Mesothelial cell of epicardium (in vitro differentiated cells): ENCODE data around the gene CTDNEP1. TPM values are rescaled to one million over a fixed set of nuclear protein-coding genes. Genes with fewer than 3 reads are reported as not detected.
A peak's percentile ranks its signal among the peaks of the same experiment; 100 is the strongest.

Experiments used
- DNase-seq, 2 experiments: peaks; one replicate each; pipeline ENCODE4 v3.0.0; 2021; ENCODE audit warnings: low spot score in 2 of 2; ENCODE audit not compliant: unreplicated experiment in 2 of 2
- H3K27ac Mint-ChIP-seq: 2 replicates; pipeline ENCODE4 v1.8.0; 2021; ENCODE audit warnings: mixed read lengths
- H3K27me3 Mint-ChIP-seq: 2 replicates; pipeline ENCODE4 v1.8.0; 2021; ENCODE audit warnings: low read depth, mixed read lengths
- H3K36me3 Mint-ChIP-seq: 2 replicates; pipeline ENCODE4 v1.8.0; 2021; ENCODE audit warnings: mixed read lengths
- H3K4me1 Mint-ChIP-seq: 2 replicates; pipeline ENCODE4 v1.8.0; 2021; ENCODE audit warnings: mixed read lengths
- H3K4me3 Mint-ChIP-seq: 2 replicates; pipeline ENCODE4 v1.8.0; 2021; ENCODE audit warnings: mild to moderate bottlenecking, moderate library complexity, mixed read lengths
- H3K9me3 Mint-ChIP-seq: 2 replicates; pipeline ENCODE4 v1.8.0; 2021; ENCODE audit warnings: mixed read lengths
- total RNA-seq: library from RNA; stranded (reverse); gene quantifications from 3 replicates; pipeline ENCODE4 v1.2.1, GENCODE V29; 2021
- TF ChIP-seq, protein P1 (sequence below): fragments of 200-600 bp; sonication (generic); IDR thresholded peaks from one replicate; pipeline ENCODE4 v1.5.0; 2021; ENCODE audit warnings: antibody characterized with exemption; ENCODE audit not compliant: unreplicated experiment

The CTDNEP1 gene
- total RNA-seq, 1 donor from 2014 or later: 130 TPM

DNA sequence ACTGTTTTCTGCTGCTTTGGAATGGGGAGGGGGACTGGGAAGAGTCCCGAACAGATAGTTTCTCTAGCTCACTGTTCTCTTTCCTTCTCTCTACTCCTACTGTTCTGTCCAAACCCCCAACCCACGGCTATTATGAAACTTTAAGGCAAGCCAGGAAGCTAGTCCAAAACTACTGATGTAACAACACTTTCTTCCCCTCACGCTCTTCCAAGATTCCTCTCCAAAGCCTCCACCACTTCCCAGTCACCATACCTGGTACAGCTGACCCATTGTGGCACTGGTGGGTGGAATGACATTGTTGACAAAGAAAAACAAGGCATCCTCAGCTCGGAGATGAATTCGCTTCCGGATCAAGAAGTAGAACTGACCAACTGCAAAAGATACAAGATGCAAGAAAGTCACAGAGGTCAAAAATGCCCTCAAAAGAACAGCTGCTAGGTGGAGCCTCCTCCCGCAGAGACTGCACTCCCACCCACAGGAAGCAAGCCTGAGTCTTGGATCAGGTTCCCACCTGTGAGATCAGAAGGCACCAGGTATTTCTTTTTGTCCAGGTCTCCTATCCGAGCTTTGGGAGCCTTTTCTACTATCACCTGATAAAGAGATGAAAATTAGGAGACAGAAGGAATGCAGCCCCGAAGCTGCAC lies 10.3 kb downstream of the CTDNEP1 start:
- Mint-ChIP-seq H3K27ac (peak overlapping the region; percentile 99), H3K9me3 (no peaks in the 10 kb centered on the region), H3K27me3 (no peaks in the 10 kb centered on the region), H3K4me1 (peaks cover 41% of the 10 kb centered on the region), H3K4me3 (peak overlapping the region; percentile 95), H3K36me3 (peaks cover 21% of the 10 kb centered on the region)
- TF ChIP-seq, protein P1, sequence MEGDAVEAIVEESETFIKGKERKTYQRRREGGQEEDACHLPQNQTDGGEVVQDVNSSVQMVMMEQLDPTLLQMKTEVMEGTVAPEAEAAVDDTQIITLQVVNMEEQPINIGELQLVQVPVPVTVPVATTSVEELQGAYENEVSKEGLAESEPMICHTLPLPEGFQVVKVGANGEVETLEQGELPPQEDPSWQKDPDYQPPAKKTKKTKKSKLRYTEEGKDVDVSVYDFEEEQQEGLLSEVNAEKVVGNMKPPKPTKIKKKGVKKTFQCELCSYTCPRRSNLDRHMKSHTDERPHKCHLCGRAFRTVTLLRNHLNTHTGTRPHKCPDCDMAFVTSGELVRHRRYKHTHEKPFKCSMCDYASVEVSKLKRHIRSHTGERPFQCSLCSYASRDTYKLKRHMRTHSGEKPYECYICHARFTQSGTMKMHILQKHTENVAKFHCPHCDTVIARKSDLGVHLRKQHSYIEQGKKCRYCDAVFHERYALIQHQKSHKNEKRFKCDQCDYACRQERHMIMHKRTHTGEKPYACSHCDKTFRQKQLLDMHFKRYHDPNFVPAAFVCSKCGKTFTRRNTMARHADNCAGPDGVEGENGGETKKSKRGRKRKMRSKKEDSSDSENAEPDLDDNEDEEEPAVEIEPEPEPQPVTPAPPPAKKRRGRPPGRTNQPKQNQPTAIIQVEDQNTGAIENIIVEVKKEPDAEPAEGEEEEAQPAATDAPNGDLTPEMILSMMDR: no peak
- DNase-seq: no peak

DNA sequence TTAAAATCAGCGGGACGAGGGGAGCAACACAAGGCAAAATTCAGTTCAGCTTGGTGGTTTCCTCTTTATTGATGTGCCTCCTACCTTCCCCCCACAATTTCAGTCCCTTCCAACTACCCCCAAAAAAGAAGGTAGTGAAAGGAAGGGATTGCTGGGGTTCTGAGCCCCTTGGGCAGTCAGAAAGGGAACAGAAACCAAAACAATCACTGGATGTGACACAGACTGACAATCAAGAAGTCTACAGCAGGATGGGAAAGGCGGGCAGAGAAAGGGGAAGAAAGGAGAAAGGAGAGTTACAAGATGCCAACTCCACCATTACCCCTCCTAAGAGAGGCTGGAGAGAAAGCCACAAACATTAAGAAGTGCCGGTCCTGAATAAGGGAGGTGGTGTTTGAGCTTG lies 11.2 kb downstream of the CTDNEP1 start:
- Mint-ChIP-seq H3K9me3 (no peaks in the 10 kb centered on the region), H3K27me3 (no peaks in the 10 kb centered on the region), H3K36me3 (peaks cover 18% of the 10 kb centered on the region), H3K4me1 (peaks cover 41% of the 10 kb centered on the region), H3K4me3 (peak overlapping the region; percentile 95), H3K27ac (peak overlapping the region; percentile 99)
- DNase-seq: no peak
- TF ChIP-seq, protein P1: no peak

DNA sequence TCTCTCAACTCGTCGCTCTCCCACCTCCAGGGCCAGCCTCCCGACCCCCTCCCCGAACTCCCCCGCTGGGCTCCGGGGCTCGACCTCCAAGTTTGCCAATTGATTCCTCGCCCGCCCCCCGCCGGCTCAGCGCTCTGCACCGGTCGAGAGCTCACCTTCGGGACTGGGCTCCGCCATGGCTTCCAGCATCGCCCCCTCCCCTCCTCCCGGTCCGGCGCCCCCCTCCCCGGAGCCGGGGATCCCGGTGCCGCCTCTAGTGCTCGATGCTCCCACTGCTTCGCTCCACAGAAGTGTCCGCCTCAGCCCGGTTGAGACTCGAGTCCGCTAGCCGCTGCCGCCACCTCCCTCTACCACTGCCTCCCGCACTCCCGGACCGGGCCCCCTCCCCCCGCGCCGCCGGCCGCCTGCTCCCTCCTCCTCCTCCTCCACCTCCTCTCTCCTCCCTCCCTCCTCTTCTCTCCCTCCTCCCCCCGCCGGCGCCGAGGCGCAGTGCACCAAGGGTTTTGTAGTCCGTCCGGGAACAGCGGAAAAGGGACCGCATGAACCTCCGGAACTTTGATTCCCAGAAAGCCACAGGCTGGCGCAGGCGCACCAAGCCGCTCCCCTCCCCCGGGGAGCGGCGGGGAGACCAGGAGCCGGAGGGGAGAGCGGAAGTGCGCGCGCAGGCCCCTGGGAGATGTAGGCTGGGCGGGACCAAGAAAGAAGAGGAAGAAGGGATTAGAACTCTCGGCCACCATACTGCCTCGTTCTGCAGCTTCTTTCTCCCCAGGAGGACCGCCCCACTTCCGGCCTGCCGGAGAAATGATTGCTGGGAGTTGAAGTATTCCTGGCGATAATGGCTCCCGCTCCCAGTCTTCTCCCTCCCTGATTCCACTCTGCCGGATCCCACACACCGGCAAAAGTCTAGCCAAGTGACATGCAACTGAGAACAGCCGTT lies 12.2 kb downstream of the CTDNEP1 start, which contains the start of gene PHF23:
Gene PHF23, minus strand, starts transcription at position 367 of the 937 bp plus-strand sequence. Its CDS starts 178 bp downstream, at position 189.
- Mint-ChIP-seq H3K4me1 (peaks cover 47% of the 10 kb centered on the region), H3K9me3 (no peaks in the 10 kb centered on the region), H3K36me3 (peaks cover 18% of the 10 kb centered on the region), H3K4me3 (peak within 1 kb of the TSS; percentile 95), H3K27me3 (no peaks in the 10 kb centered on the region), H3K27ac (peak within 1 kb of the TSS; percentile 99)
- peak; percentile 97 to 98 for DNase-seq
- TF ChIP-seq, protein P1: no peak

DNA sequence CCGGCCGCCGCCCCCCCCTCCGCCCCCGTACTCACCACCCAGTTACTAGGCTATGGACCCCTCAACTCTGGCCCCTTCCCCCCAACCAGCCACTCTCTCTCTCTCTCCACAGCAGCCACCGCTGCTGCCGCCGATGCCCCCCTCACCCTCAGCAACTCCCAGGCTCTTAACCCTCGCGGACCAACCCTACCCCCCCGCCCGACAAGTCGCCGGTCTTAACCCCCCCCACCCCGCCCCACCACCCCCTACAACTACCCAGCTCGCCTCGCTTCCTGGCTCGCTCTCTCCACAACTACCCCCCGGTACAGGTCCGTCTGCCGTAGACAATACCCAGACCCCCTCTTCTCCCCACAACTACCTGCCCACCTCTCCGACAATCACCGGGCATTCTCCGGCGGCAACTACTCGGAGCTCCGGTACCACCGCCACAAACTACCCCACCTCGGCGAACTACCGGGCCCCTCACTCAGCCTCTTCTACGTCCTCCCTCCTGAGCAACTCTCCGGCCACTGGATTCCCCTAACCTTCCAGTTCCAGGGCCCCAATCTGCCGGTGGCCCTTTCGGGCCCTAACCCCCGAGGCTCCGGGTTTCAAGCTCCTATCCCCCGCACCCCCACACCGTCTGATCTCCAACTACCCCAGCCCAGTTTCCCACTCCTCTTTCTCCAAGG lies 13.0 kb downstream of the CTDNEP1 start:
- H3K9me3 Mint-ChIP-seq: no peaks in the 10 kb centered on the region
- peaks cover 17% of the 10 kb centered on the region for H3K36me3 Mint-ChIP-seq
- H3K4me3 Mint-ChIP-seq: peak overlapping the region; percentile 95
- no peaks in the 10 kb centered on the region for H3K27me3 Mint-ChIP-seq
- TF ChIP-seq, protein P1: no peak
- H3K27ac Mint-ChIP-seq: peak overlapping the region; percentile 99
- peaks cover 51% of the 10 kb centered on the region for H3K4me1 Mint-ChIP-seq
- no peak for DNase-seq

DNA sequence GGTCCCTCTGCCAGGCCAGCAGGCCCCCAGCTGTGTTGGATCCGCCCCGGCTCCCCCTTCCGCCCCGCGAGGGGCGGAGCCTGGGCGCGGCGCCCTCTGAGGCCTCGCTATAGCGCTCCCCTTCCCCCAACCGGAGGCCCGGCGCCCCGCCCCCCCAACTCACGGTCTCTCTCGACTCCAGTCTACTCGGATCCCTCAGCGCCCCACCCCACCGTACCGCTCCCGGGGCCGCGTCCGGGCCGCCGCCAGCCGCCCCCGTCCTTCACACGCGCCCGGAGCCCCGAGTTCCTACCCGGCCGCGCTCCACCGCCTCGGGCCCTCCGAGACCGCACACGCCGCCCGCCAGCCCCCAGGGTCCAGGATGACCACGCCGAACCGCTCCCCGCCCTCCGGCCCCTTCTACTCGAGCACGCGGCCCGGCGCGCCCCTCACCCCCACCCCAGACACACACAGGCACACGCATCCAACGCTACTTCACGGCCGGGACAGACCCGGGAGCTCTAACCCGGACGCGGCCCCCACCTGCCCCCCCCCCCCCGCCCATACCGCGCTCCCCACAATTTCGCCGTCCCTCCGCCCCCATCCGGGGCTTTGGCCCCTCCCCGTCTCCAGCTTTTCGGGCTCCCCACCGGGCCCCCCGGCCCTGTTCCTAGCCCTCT lies 13.6 kb downstream of the CTDNEP1 start:
- Mint-ChIP-seq H3K9me3 (no peaks in the 10 kb centered on the region), H3K27ac (peak overlapping the region; percentile 87), H3K4me1 (peaks cover 50% of the 10 kb centered on the region), H3K27me3 (no peaks in the 10 kb centered on the region), H3K4me3 (peak overlapping the region; percentile 95), H3K36me3 (peaks cover 17% of the 10 kb centered on the region)
- DNase-seq: peak in 1 of 2 experiments; percentile 68
- TF ChIP-seq, protein P1: no peak
